ENCODE results near the gene NINJ1. TPM values are rescaled to one million over a fixed set of nuclear protein-coding genes. Genes with fewer than 3 reads are reported as not detected.

NINJ1 gene
- total and polyA plus RNA-seq, 2 of the 13 experiments (the other 11 are each of a cell fraction or from before 2014, with no cell fraction given) = 81.2 to 92.1 TPM

- TF ChIP-seq KIAA2018 (CRISPR knock-in tag; IDR thresholded peaks at IDR 0.05; ENCODE audit: borderline replicate concordance) = no peak
- TF ChIP-seq, protein P1, sequence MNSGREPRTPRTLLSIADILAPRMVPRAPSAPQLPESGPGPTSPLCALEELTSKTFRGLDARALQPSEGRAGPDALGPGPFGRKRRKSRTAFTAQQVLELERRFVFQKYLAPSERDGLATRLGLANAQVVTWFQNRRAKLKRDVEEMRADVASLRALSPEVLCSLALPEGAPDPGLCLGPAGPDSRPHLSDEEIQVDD (CRISPR knock-in tag; IDR thresholded peaks at IDR 0.05; ENCODE audit: borderline replicate concordance) = no peak
- TF ChIP-seq ZNF326 (CRISPR knock-in tag; IDR thresholded peaks at IDR 0.05; ENCODE audit: borderline replicate concordance) = no peak
- no peak for TF ChIP-seq ZNF10 (CRISPR knock-in tag; IDR thresholded peaks at IDR 0.05; ENCODE audit: borderline replicate concordance, low read depth)
- TF ChIP-seq ZFP36L2 (CRISPR knock-in tag; IDR thresholded peaks at IDR 0.05) = no peak
- TF ChIP-seq TAF15 (IDR thresholded peaks at IDR 0.05; ENCODE audit: low read depth, low read length, poor library complexity, severe bottlenecking) = no peak
- no peak for TF ChIP-seq KDM2A (CRISPR knock-in tag; IDR thresholded peaks at IDR 0.05; ENCODE audit: borderline replicate concordance, low read depth)
- TF ChIP-seq KLF12 (CRISPR knock-in tag; IDR thresholded peaks at IDR 0.05; ENCODE audit: borderline replicate concordance) = no peak
- TF ChIP-seq ZNF367 (CRISPR knock-in tag; IDR thresholded peaks at IDR 0.05; ENCODE audit: borderline replicate concordance) = no peak
- TF ChIP-seq GFI1 (CRISPR knock-in tag; IDR thresholded peaks at IDR 0.05; ENCODE audit: borderline replicate concordance) = no peak
- no peak for TF ChIP-seq ZSCAN9 (CRISPR knock-in tag; IDR thresholded peaks at IDR 0.05; ENCODE audit: borderline replicate concordance)
- no peak for TF ChIP-seq BRCA1 (CRISPR knock-in tag; IDR thresholded peaks at IDR 0.05)
- no peak for TF ChIP-seq ZNF775 (CRISPR knock-in tag; IDR thresholded peaks at IDR 0.05; ENCODE audit: borderline replicate concordance)
These were observed 15.3 kb upstream of the NINJ1 start (continued) for GRCh38 chr9:93149361-93149760.
